Measurements from ENCODE around the gene RHNO1.

DNA sequence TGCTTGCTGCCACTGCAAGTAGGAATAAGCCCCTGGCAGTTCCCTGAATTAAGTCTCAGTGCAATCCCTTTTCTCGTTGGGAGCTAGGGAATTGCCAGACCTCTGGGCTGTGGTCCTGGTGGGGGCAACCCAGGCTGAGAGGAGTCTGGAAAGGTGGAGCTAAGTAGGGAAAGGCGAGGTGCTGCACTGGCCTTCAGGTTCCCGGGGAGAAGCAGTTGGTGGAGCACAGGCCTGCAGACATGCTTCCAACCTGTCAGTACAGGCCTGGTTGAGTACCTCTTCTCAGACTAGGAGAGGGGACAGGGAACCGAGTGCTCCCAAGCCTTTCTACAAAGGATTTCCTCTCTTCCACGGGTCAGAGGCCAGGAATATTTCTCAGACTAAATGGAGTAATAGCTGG lies 43.7 kb upstream of the RHNO1 start:
- TF ChIP-seq, protein P1, sequence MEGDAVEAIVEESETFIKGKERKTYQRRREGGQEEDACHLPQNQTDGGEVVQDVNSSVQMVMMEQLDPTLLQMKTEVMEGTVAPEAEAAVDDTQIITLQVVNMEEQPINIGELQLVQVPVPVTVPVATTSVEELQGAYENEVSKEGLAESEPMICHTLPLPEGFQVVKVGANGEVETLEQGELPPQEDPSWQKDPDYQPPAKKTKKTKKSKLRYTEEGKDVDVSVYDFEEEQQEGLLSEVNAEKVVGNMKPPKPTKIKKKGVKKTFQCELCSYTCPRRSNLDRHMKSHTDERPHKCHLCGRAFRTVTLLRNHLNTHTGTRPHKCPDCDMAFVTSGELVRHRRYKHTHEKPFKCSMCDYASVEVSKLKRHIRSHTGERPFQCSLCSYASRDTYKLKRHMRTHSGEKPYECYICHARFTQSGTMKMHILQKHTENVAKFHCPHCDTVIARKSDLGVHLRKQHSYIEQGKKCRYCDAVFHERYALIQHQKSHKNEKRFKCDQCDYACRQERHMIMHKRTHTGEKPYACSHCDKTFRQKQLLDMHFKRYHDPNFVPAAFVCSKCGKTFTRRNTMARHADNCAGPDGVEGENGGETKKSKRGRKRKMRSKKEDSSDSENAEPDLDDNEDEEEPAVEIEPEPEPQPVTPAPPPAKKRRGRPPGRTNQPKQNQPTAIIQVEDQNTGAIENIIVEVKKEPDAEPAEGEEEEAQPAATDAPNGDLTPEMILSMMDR (IDR thresholded peaks at IDR 0.05): no peak
- TF ChIP-seq EP300 (IDR thresholded peaks at IDR 0.05): no peak
- no peak for TF ChIP-seq POLR2A (IDR thresholded peaks at IDR 0.05)
- TF ChIP-seq POLR2AphosphoS5 (IDR thresholded peaks at IDR 0.05): no peak

Measured in upper lobe of left lung (tissue), 4 donors.